Stomach (tissue), 9 donors: Measurements from ENCODE around the gene BCAN. TPM values are rescaled to one million over a fixed set of nuclear protein-coding genes. Genes with fewer than 3 reads are reported as not detected.

Experiments
- DNase-seq, 2 donors: peaks; one replicate each; pipeline versions ENCODE4 v3.0.0 to v3.0.0-alpha.2; 2013 to 2019
- H3K27ac ChIP-seq, 5 donors: fragments of 200-600 bp in 4 of 5; sonication (generic) in 4 of 5; one replicate each; pipeline ENCODE4 v1.5.1; 2013 to 2019; ENCODE audit warnings: mild to moderate bottlenecking in 1 of 5, moderate library complexity in 1 of 5
- H3K27me3 ChIP-seq, 3 donors: fragments of 200-600 bp; sonication (generic); one replicate each; pipeline ENCODE4 v1.5.1; 2017 to 2019; ENCODE audit warnings: mixed run types in 1 of 3
- H3K36me3 ChIP-seq, 4 donors: fragments of 200-600 bp; sonication (generic); 1 replicate in 3 of 4; 2 replicates in 1 of 4; pipeline ENCODE4 v1.5.1; 2016 to 2019
- H3K4me1 ChIP-seq, 4 donors: fragments of 200-600 bp; sonication (generic); one replicate each; pipeline ENCODE4 v1.5.1; 2016 to 2019
- H3K4me3 ChIP-seq, 4 donors: fragments of 200-600 bp; sonication (generic) in 3 of 4; one replicate each; pipeline ENCODE4 v1.5.1; 2016 to 2019; ENCODE audit warnings: mild to moderate bottlenecking in 1 of 4
- H3K9me3 ChIP-seq, 4 donors: fragments of 200-600 bp; sonication (generic); one replicate each; pipeline ENCODE4 v1.5.1; 2016 to 2019
- EP300 ChIP-seq: sonication (generic); formaldehyde crosslinking; IDR thresholded peaks from one replicate; pipeline ENCODE4 v1.6.1; 2017; ENCODE audit warnings: antibody characterized with exemption
- POLR2A ChIP-seq, 4 donors: fragments of 450-650 bp; IDR thresholded peaks; one replicate each; pipeline ENCODE4 v1.6.1; 2016; ENCODE audit warnings: antibody characterized with exemption in 4 of 4, control low read depth in 2 of 4, mild to moderate bottlenecking in 1 of 4, moderate library complexity in 1 of 4
- POLR2AphosphoS5 ChIP-seq, 3 donors: sonication (generic); formaldehyde crosslinking; IDR thresholded peaks; one replicate each; pipeline ENCODE4 v1.6.1; 2016; ENCODE audit warnings: antibody characterized with exemption in 3 of 3
- WGBS, 5 donors: extraction: QIAGEN DNeasy Blood & Tissue Kit in 3 of 5; methylation state at CpG; one replicate each; pipeline versions ENCODE4 v1.1.5 to v1.1.7; 2013 to 2018; 5-methylcytosine and 5-hydroxymethylcytosine counted together
- intact Hi-C: fragments of 100-400 bp; cut with DNase I; formaldehyde crosslinking; loops from one replicate; pipeline ENCODE4 v1.15.1; 2023; ENCODE audit warnings: low total_unique reads
- polyA plus RNA-seq, 3 donors: library from polyadenylated mRNA; stranded (reverse); fragments of 200-250 nt; gene quantifications; one replicate each; pipeline ENCODE4 v1.2.3, GENCODE V29; 2013
- total RNA-seq, 5 donors: library from RNA; depleted of rRNA; stranded (reverse); fragments of >200 nt; gene quantifications; one replicate each; pipeline versions ENCODE4 v1.1.0 to v1.2.3, GENCODE V29; 2014 to 2016
- TF ChIP-seq, protein P1 (sequence below), 7 experiments: fragments of 450-650 bp in 4 of 7; fragments of 200-600 bp in 3 of 7; sonication (generic) in 3 of 7; IDR thresholded peaks; one replicate each; pipeline ENCODE4 v1.5.1; 2016 to 2019; ENCODE audit warnings: antibody characterized with exemption in 7 of 7, control low read depth in 2 of 7, mild to moderate bottlenecking in 1 of 7
- donor health status: healthy with polysubstance abuse.
- donor health status: Bipolar disorder and iron deficiency.
- donor health status: healthy.

BCAN gene
- total and polyA plus RNA-seq, 8 donors, result 0.05 to 39.7 (median 5.7) TPM; not detected in 5

GRCh38 chr1:156618853-156619581 lies 22.9 kb upstream of the BCAN start, which contains the start of gene HAPLN2:
HAPLN2 (plus strand) TSS chr1:156619415; CDS start chr1:156623491, 4,076 bp downstream.
- Histone ChIP-seq H3K27me3 (peaks cover 7 to 73% (median 36%) of the 10 kb centered on the region in 3 donors), H3K4me1 (peaks cover 11 to 24% (median 17%) of the 10 kb centered on the region in 4 donors), H3K9me3 (no peaks in the 10 kb centered on the region), H3K36me3 (no peaks in the 10 kb centered on the region), H3K27ac (no peak within 1 kb of the TSS), H3K4me3 (no peak within 1 kb of the TSS)
- 4 to 12% (median 5%) methylated on average over 7 of the region's 7 CpGs for WGBS, 5 donors
- TF ChIP-seq POLR2AphosphoS5 (IDR thresholded peaks at IDR 0.05), result no peak
- TF ChIP-seq, protein P1, sequence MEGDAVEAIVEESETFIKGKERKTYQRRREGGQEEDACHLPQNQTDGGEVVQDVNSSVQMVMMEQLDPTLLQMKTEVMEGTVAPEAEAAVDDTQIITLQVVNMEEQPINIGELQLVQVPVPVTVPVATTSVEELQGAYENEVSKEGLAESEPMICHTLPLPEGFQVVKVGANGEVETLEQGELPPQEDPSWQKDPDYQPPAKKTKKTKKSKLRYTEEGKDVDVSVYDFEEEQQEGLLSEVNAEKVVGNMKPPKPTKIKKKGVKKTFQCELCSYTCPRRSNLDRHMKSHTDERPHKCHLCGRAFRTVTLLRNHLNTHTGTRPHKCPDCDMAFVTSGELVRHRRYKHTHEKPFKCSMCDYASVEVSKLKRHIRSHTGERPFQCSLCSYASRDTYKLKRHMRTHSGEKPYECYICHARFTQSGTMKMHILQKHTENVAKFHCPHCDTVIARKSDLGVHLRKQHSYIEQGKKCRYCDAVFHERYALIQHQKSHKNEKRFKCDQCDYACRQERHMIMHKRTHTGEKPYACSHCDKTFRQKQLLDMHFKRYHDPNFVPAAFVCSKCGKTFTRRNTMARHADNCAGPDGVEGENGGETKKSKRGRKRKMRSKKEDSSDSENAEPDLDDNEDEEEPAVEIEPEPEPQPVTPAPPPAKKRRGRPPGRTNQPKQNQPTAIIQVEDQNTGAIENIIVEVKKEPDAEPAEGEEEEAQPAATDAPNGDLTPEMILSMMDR (IDR thresholded peaks at IDR 0.05), result peak in 1 of 7 experiments; percentile 16
- intact Hi-C loops, result no loop called here
- DNase-seq, result peak in 1 of 2 donors; percentile 59

DNA sequence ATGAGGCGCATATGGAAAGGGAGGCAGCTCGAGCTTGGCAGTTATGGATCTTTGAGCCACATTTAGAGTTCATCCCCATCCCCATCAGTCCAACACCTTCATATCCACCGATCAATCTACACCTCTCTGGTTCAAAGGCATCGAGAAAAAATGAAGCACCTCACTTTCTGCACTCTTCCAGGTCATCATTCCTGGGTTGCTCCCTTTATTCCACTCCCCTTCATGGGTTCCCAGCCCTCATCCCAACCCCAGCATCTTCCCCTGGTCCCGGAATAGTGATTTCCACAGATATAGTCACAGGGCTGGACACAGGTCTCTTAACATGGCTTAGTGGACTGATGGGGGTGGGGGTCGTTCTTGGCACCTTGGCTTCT lies 22.3 kb upstream of the BCAN start:
- no peak for DNase-seq
- 21 to 24% (median 22%) methylated on average over 6 of the region's 6 CpGs for WGBS, 5 donors
- TF ChIP-seq EP300 (no peak), POLR2AphosphoS5 (IDR thresholded peaks at IDR 0.05) (no peak), POLR2A (IDR thresholded peaks at IDR 0.05) (no peak)
- TF ChIP-seq, protein P1 (IDR thresholded peaks at IDR 0.05), result no peak
- Histone ChIP-seq H3K36me3 (no peaks in the 10 kb centered on the region), H3K4me1 (peaks cover 17 to 30% (median 22%) of the 10 kb centered on the region in 4 donors), H3K4me3 (no peak overlapping the region), H3K9me3 (no peaks in the 10 kb centered on the region), H3K27me3 (peaks cover 13 to 78% (median 41%) of the 10 kb centered on the region in 3 donors), H3K27ac (no peak overlapping the region)
- intact Hi-C loops, result no loop called here

DNA sequence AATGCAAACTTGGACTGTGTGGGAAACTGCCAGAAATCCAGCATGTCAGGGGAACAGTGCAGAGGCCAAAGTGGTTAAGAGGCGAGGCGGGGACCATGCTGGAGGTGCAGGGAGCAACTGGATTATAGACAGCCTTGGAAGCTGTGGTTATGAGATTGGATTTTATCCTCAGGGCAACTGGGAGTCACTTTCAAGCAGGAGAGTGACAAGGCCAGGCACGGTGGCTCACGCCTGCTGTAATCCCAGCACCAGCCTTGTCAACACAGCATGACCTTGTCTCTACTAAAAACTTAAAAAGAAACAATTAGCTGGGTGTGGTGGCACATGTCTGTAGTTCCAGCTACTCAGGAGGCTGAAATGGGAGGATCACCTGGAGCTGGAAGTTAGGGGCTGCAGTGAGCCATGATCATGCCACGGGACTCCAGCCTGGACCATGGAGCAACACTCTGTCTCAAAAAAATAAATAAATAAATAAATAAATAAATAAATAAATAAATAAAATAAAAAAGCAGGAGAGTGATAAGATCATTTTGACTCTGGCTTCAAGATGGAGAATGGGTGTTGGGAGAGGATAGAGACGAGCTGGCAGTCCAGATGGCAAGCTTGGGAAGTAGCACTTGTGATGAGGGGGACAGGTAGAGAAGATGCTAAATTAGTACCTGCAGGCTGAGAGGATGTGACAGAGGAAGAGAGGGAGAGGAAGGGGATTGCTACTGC lies 19.2 kb upstream of the BCAN start:
- Histone ChIP-seq H3K4me3 (no peak overlapping the region), H3K27ac (no peak overlapping the region), H3K36me3 (no peaks in the 10 kb centered on the region), H3K27me3 (peaks cover 21 to 98% (median 68%) of the 10 kb centered on the region in 3 donors), H3K4me1 (peaks cover 23 to 27% (median 26%) of the 10 kb centered on the region in 4 donors), H3K9me3 (no peaks in the 10 kb centered on the region)
- TF ChIP-seq POLR2AphosphoS5 (IDR thresholded peaks at IDR 0.05) (no peak), POLR2A (IDR thresholded peaks at IDR 0.05) (no peak), EP300 (no peak)
- TF ChIP-seq, protein P1 (IDR thresholded peaks at IDR 0.05), result no peak
- 52 to 74% (median 64%) methylated on average over 6 of the region's 6 CpGs for WGBS, 5 donors
- intact Hi-C loops, result no loop called here
- peak in 1 of 2 donors; percentile 56 for DNase-seq

DNA sequence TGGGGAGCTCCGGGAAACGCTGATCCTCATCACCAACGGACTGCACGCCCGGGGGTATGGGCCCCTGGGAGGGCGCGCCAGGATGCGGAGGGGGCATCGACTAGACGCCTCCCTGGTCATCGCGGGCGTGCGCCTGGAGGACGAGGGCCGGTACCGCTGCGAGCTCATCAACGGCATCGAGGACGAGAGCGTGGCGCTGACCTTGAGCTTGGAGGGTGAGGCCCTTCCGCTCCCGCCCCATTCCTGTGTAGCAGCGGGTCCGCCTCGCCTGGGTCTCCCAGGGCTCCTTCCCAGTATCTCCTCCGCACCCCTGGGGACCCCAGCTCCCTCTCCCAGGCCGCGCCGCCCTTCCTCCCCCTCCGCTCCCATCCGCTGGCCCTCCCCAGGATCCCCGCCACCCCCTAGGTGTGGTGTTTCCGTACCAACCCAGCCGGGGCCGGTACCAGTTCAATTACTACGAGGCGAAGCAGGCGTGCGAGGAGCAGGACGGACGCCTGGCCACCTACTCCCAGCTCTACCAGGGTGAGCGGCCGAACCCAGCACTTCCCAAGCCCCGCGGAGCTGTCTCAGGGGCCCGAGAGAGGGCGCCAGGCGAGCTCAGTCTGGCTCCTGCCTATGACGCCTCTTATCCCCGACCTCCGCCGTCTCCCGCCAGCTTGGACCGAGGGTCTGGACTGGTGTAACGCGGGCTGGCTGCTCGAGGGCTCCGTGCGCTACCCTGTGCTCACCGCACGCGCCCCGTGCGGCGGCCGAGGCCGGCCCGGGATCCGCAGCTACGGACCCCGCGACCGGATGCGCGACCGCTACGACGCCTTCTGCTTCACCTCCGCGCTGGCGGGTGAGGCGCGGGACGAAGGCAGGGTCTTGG lies 17.7 kb upstream of the BCAN start:
- Histone ChIP-seq H3K36me3 (no peaks in the 10 kb centered on the region), H3K9me3 (no peaks in the 10 kb centered on the region), H3K4me3 (peak overlapping the region; percentile 34 to 54 (median 36)), H3K27ac (peak overlapping the region in 2 of 5 donors; percentile 3 to 51), H3K27me3 (peaks cover 21 to 97% (median 70%) of the 10 kb centered on the region in 3 donors), H3K4me1 (peaks cover 23 to 27% (median 26%) of the 10 kb centered on the region in 4 donors)
- peak; percentile 47 to 83 for DNase-seq
- intact Hi-C loops, result no loop called here
- WGBS, 5 donors, result 1 to 3% (median 2%) methylated on average over 35 to 87 of the region's 87 CpGs
- TF ChIP-seq POLR2A (IDR thresholded peaks at IDR 0.05), result no peak
- no peak for TF ChIP-seq POLR2AphosphoS5 (IDR thresholded peaks at IDR 0.05)
- TF ChIP-seq, protein P1 (IDR thresholded peaks at IDR 0.05), result peak in 2 of 7 experiments; percentile 2 to 9
- TF ChIP-seq EP300, result no peak
